ENCODE measurements around the gene ATP23. TPM values are rescaled to one million over a fixed set of nuclear protein-coding genes. Genes with fewer than 3 reads are reported as not detected.

ATP23 gene
- total RNA-seq, 1 experiment from 2014 or later = 4.7 TPM

GRCh38 chr12:57964421-57964820 is 23.1 kb downstream of the ATP23 start:
- TF ChIP-seq CTCF (conservative IDR thresholded peaks at IDR 0.05) = no peak
- Histone ChIP-seq H4K5ac (ENCODE audit: insufficient read length, low read depth, low read length) (no peak overlapping the region), H3K79me2 (ENCODE audit: insufficient read depth, low read length) (no peaks in the 10 kb centered on the region), H2AK5ac (ENCODE audit: insufficient read length, low read length) (no peak overlapping the region), H3K23me2 (ENCODE audit: insufficient read length, low read depth, low read length, poor library complexity, severe bottlenecking) (no peaks in the 10 kb centered on the region), H2AFZ (ENCODE audit: low read length) (no peak overlapping the region), H4K91ac (ENCODE audit: insufficient read length, low read depth, low read length) (no peak overlapping the region), H3K56ac (ENCODE audit: insufficient read length, low read depth, low read length) (no peak overlapping the region), H3K4me1 (ENCODE audit: insufficient read depth, low read length) (no peaks in the 10 kb centered on the region), H2BK12ac (ENCODE audit: insufficient read length, low read depth, low read length) (no peak overlapping the region), H3K27me3 (ENCODE audit: insufficient read depth, low read length) (no peaks in the 10 kb centered on the region), H2BK120ac (ENCODE audit: low read depth, low read length, poor library complexity, severe bottlenecking) (no peak overlapping the region), H3K79me1 (ENCODE audit: insufficient read depth, low read depth, low read length, poor library complexity, severe bottlenecking) (no peaks in the 10 kb centered on the region), H3K27ac (ENCODE audit: insufficient read length, low read depth, low read length) (no peak overlapping the region), H3T11ph (ENCODE audit: low read length) (no peak overlapping the region), H3K4me2 (ENCODE audit: insufficient read depth, insufficient read length, low read length) (no peak overlapping the region), H4K8ac (replicated peaks; ENCODE audit: insufficient read length, low read depth, low read length) (no peak overlapping the region), H3K14ac (ENCODE audit: insufficient read depth, low read length) (no peak overlapping the region), H3K4ac (ENCODE audit: low read depth, low read length) (no peak overlapping the region), H3K9ac (ENCODE audit: extremely low read depth, insufficient read length, low read length) (no peak overlapping the region), H3K9me3 (ENCODE audit: control insufficient read depth, low read depth, low read length) (no peaks in the 10 kb centered on the region), H2BK15ac (ENCODE audit: low read depth, low read length) (no peak overlapping the region), H2BK5ac (ENCODE audit: insufficient read length, low read length) (no peak overlapping the region), H2BK20ac (ENCODE audit: low read depth, low read length, poor library complexity, severe bottlenecking) (no peak overlapping the region), H3K23ac (ENCODE audit: insufficient read length, low read depth, low read length) (no peak overlapping the region), H3K18ac (ENCODE audit: insufficient read length, low read depth, low read length) (no peak overlapping the region), H4K20me1 (ENCODE audit: control insufficient read depth, insufficient read depth, insufficient read length) (no peaks in the 10 kb centered on the region)
- no peak overlapping the region for H3K27ac Mint-ChIP-seq
- peaks cover 0 to 4% of the 10 kb centered on the region in 2 experiments; a peak in 1 of 4 replicates for H3K4me1 Mint-ChIP-seq
- no peak for DNase-seq
- no peak overlapping the region for H3K4me3 Mint-ChIP-seq
- WGBS (ENCODE audit: extremely low coverage, insufficient read length, low lambda C conversion rate) = no CpG with 5 or more reads among the region's 1 CpG
- peaks cover 2% of the 10 kb centered on the region for H3K27me3 Mint-ChIP-seq (ENCODE audit: low read depth)
- peaks cover 32 to 37% of the 10 kb centered on the region in 2 experiments for H3K9me3 Mint-ChIP-seq
- H3K36me3 Mint-ChIP-seq (ENCODE audit: insufficient read depth in 1 of 3, low read depth in 3 of 3) = peaks cover 6 to 22% (median 9%) of the 10 kb centered on the region in 3 experiments; a peak in 5 of 7 replicates
